ENCODE results near the gene TRMT1L. TPM values are rescaled to one million over a fixed set of nuclear protein-coding genes. Genes with fewer than 3 reads are reported as not detected.
"Not testable (repeated sequence)": the region's sequence is repeated elsewhere in the genome, so short reads cannot be mapped to it uniquely, and the experiment has no call there.

Gene TRMT1L
- 10 to 100 TPM in 1 of 2 donors, 1 to 10 TPM in 1; 5.4 to 18.7 TPM for total RNA-seq

DNA sequence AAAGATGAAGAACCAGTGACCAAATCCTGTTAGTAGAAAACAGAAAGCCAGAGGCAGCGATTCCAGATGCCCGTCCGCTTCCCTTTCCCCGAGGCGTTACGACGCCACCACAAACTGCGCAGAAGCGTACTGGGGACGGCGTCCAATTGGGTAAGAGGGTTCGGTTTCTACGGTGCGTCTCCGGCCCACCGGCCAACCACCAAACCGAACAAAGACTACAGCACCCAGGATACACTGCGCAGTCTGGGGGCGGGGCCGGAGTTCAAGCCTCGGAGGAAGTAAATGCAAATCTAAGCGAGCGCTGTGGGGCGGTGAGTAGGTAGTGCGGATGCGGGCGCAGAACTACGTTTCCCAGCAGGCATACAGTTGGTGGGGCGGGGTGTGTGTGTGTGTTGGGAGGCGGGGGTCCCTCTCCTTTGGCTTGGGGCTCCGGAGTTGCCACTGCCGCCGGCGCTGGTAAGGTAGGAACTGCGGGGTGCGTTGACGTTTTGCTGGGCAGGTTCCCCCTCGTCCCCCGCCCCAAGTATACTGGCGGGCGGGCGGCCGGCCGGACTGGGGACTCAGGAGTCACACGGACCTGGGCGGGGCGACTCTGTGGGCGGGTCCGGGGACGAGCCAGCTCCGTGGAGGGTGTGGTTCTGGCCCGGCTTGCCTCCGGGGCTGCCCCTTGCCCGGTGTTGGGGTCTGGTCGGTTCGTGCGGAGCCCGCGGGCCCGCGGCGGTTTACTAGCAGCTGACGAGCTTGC lies at the start of gene TRMT1L, which contains the start of gene SWT1:
TSS of gene TRMT1L (minus strand) at position 100 of the 745 bp plus-strand sequence. CDS start 241 bp downstream, outside the sequence.
TSS of gene SWT1 (plus strand) at position 314 of the 745 bp plus-strand sequence. CDS start 3,675 bp downstream, outside the sequence.
- Histone ChIP-seq H3K4me3 (peak within 1 kb of the TSS; percentile 95), H3K27ac (peak within 1 kb of the TSS; percentile 99), H3K27me3 (replicated peaks; ENCODE audit: insufficient read depth) (no peaks in the 10 kb centered on the region), H3K9me3 (no peaks in the 10 kb centered on the region), H3K36me3 (no peaks in the 10 kb centered on the region), H3K4me1 (ENCODE audit: control insufficient read depth in 1 of 2, low read depth in 2 of 2) (peaks cover 27 to 33% of the 10 kb centered on the region in 2 donors)
- ATAC-seq (ENCODE audit: insufficient number of reproducible peaks, low FRiP score, low read depth) (peak; percentile 93), DNase-seq (ENCODE audit: low spot score) (peak; percentile 100)
- no peak for TF ChIP-seq CTCF (IDR thresholded peaks at IDR 0.05)

DNA sequence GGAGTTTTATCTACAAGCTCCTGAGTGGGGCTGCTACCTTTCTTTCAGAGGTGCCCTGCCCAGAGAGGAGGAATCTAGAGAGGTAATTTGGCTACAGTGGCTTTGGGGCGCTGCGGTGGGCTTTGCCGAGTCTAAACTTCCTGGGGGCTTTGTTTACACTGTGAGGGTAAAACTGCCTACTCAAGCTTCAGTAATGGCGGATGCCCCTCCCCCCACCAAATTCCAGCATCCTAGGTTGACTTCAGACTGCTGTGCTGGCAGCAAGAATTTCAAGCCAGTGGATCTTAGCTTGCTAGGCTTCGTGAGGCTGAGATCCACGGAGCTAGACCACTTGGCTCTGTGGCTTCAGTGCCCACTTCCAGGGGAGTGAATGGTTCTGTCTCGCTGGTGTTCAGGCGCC lies 44.1 kb upstream of the TRMT1L start:
- Histone ChIP-seq H3K4me3 (no peak overlapping the region), H3K4me1 (ENCODE audit: control insufficient read depth in 1 of 2, low read depth in 2 of 2) (no peaks in the 10 kb centered on the region), H3K27me3 (replicated peaks; ENCODE audit: insufficient read depth) (no peaks in the 10 kb centered on the region), H3K9me3 (peaks cover 6% of the 10 kb centered on the region), H3K36me3 (peaks cover 3% of the 10 kb centered on the region), H3K27ac (no peak overlapping the region)
- ATAC-seq (ENCODE audit: insufficient number of reproducible peaks, low FRiP score, low read depth): no peak
- no peak for DNase-seq (ENCODE audit: low spot score)
- TF ChIP-seq CTCF (IDR thresholded peaks at IDR 0.05): no peak

DNA sequence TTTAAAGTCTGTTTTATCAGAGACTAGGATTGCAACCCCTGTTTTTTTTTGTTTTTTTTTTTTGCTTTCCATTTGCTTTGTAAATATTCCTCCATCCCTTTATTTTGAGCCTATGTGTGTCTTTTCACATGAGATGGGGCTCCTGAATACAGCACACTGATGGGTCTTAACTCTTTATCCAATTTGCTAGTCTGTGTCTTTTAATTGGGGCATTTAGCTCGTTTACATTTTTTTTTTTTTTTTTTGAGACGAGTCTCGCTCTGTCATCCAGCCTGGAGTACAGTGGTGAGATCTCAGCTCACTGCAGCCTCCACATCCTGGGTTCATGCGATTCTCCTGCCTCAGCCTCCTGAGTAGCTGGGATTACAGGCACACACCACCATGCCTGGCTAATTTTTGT lies 42.0 kb upstream of the TRMT1L start:
- not testable (repeated sequence) for H3K27me3 ChIP-seq (replicated peaks; ENCODE audit: insufficient read depth); H3K9me3 ChIP-seq; H3K36me3 ChIP-seq; ATAC-seq (ENCODE audit: insufficient number of reproducible peaks, low FRiP score, low read depth); DNase-seq (ENCODE audit: low spot score); H3K27ac ChIP-seq; H3K4me1 ChIP-seq (ENCODE audit: control insufficient read depth in 1 of 2, low read depth in 2 of 2); H3K4me3 ChIP-seq

DNA sequence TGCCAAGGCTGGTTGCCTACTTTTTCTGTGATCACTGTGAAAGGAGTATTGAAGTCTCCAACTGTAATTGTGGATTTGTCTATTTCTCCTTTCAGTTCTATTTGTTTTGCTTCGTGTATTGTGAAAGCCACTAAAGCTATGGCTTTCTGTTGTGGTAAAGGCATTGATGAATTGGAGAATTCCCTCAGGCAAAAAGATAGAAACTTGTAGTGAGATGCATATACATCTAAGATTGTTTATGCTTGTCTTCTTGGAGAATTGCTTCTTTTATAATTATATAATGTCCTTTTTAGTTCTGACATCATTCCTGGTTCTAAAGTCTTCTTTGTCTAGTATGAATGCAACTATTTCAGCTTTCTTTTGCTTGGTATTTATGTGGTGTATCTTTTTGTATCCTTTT lies 37.0 kb upstream of the TRMT1L start:
- DNase-seq (ENCODE audit: low spot score) (no peak), ATAC-seq (ENCODE audit: insufficient number of reproducible peaks, low FRiP score, low read depth) (no peak)
- Histone ChIP-seq H3K27me3 (replicated peaks; ENCODE audit: insufficient read depth) (no peaks in the 10 kb centered on the region), H3K4me3 (no peak overlapping the region), H3K36me3 (peaks cover 5% of the 10 kb centered on the region), H3K27ac (no peak overlapping the region), H3K4me1 (ENCODE audit: control insufficient read depth in 1 of 2, low read depth in 2 of 2) (no peaks in the 10 kb centered on the region), H3K9me3 (peaks cover 6% of the 10 kb centered on the region)
- TF ChIP-seq CTCF (IDR thresholded peaks at IDR 0.05): no peak

DNA sequence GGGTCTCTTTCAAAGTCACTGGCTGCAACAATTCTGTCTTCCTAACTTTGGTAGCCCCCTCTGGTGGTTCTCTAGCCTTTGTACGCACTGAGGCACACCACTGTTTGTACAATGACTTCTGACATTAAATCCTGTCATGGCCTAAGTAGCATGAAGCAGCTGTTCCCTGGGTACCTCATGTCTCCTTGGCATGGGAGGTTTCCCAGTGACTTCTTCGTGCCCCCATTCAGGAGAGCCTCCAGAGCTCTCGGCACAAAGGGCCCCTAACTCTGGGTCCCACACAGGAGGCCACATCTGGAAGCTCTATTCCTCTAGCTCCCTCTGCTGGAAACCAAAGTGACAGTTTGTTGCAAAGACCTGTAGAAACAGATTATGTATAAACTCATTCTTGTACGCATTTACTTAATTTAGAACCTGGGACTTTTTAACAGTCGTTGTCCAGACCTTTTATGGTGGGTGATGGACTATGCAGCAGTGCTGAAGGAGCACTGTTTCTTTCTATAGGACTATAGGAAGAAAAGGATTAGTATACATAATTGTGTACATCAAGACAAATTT lies 13.6 kb upstream of the TRMT1L start:
- peaks cover 14% of the 10 kb centered on the region for H3K36me3 ChIP-seq
- DNase-seq (ENCODE audit: low spot score): no peak
- ATAC-seq (ENCODE audit: insufficient number of reproducible peaks, low FRiP score, low read depth): no peak
- no peak overlapping the region for H3K4me3 ChIP-seq
- no peaks in the 10 kb centered on the region for H3K4me1 ChIP-seq (ENCODE audit: control insufficient read depth in 1 of 2, low read depth in 2 of 2)
- no peaks in the 10 kb centered on the region for H3K27me3 ChIP-seq (replicated peaks; ENCODE audit: insufficient read depth)
- no peak overlapping the region for H3K27ac ChIP-seq
- TF ChIP-seq CTCF (IDR thresholded peaks at IDR 0.05): peak; percentile 46
- H3K9me3 ChIP-seq: no peaks in the 10 kb centered on the region

Data from thoracic aorta (tissue), 2 donors.